T-helper 17 cell (primary cell): ENCODE results near the gene ISX. TPM values are rescaled to one million over a fixed set of nuclear protein-coding genes. Genes with fewer than 3 reads are reported as not detected.
"Not testable (repeated sequence)": the region's sequence is repeated elsewhere in the genome, so short reads cannot be mapped to it uniquely, and the experiment has no call there.

Source experiments
- ATAC-seq: fragments of 150-1000 bp; cut with Tn5 transposase; 2 replicates; pipeline ENCODE4 v1.10.0; 2021; ENCODE audit warnings: mild to moderate bottlenecking, moderate library complexity
- DNase-seq, 3 donors: peaks; one replicate each; pipeline versions ENCODE4 v3.0.0 to v3.0.0-alpha.2; 2020 to 2021
- H3K9me3 ChIP-seq: one replicate; pipeline ENCODE4 v1.7.0; 2013; ENCODE audit warnings: low read length, mild to moderate bottlenecking; ENCODE audit not compliant: control insufficient read depth, poor library complexity, severe bottlenecking
- H3K27ac Mint-ChIP-seq: one replicate; pipeline ENCODE4 v1.8.0; 2022; ENCODE audit warnings: mild to moderate bottlenecking, moderate library complexity, mixed read lengths
- H3K27me3 Mint-ChIP-seq: one replicate; pipeline ENCODE4 v1.8.0; 2022; ENCODE audit warnings: mixed read lengths
- H3K36me3 Mint-ChIP-seq: one replicate; pipeline ENCODE4 v1.8.0; 2022; ENCODE audit warnings: low read depth, mixed read lengths
- H3K4me1 Mint-ChIP-seq: one replicate; pipeline ENCODE4 v1.8.0; 2022; ENCODE audit warnings: mild to moderate bottlenecking, mixed read lengths
- H3K4me3 Mint-ChIP-seq: one replicate; pipeline ENCODE4 v1.8.0; 2022; ENCODE audit warnings: mild to moderate bottlenecking, moderate library complexity, mixed read lengths
- total RNA-seq, 4 donors: library from RNA in 2 of 4; stranded (reverse) in 2 of 4; gene quantifications; one replicate each; pipeline ENCODE4 v1.2.3 and lab custom pipeline; 2022 to 2026

ISX gene
- total RNA-seq, 2 donors from 2014 or later: not detected

DNA sequence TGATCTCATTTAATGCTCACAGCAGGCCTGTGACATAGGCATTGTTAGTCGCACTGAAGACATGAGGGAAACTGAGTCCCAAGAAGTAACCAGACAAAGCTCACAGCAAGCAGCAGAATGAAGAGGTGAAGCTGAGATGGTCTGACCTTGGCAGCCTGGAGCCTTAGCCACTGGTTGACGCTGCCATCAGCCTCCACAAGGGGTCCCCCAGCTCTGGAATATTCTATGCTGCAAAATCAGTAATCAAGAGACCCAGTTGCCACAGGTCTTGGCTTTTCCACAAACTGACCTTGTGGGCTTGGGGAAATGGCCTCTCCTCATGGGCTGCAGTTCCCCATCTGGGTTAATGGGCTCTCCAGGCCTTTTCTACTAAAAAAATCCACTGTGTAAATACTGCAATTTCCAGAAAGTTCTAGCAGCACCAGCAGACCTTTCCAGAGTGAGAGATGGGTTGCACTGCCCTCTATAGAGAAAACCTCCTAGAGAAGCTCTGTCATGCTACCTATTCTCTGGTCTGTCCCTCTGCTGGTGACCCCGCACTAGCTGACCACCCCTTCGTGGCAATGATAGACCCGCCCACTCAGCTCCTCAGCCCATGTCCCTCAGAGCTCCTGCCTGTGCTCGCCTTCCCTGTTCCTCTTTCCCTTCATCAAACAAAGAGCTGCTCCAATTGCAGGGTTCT is 22.6 kb upstream of the ISX start:
- Mint-ChIP-seq H3K4me3 (no peak overlapping the region), H3K27ac (no peak overlapping the region)
- no peak for ATAC-seq

DNA sequence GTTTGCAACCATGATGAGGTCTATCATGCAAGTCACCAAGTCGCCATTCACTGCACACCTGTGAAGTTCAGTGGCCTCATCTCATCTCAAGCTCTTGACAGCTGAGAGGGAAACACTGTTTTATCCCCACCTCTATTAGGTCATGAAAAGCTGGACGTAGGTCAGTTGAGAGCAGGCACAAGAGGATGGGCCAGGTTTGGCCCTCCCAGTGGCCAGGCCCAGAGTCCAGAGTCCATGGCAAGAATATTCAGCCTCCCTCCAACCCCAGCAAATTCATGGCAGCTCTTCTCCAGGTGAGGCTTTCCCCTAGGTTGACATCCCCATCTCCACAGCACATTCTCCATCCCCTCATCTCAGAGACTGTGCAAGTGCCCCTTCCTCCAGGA is 22.0 kb upstream of the ISX start:
- no peaks in the 10 kb centered on the region for H3K9me3 ChIP-seq
- no peaks in the 10 kb centered on the region for H3K36me3 Mint-ChIP-seq
- DNase-seq (no peak), ATAC-seq (no peak)
- no peak overlapping the region for H3K27ac Mint-ChIP-seq
- H3K4me3 Mint-ChIP-seq: no peak overlapping the region
- peaks cover 56% of the 10 kb centered on the region for H3K27me3 Mint-ChIP-seq
- no peaks in the 10 kb centered on the region for H3K4me1 Mint-ChIP-seq

More for the DNA sequence above, 22.6 kb upstream of the ISX start:
- H3K27me3 Mint-ChIP-seq: peaks cover 55% of the 10 kb centered on the region
- no peaks in the 10 kb centered on the region for H3K9me3 ChIP-seq
- H3K4me1 Mint-ChIP-seq: no peaks in the 10 kb centered on the region
- no peaks in the 10 kb centered on the region for H3K36me3 Mint-ChIP-seq
- no peak for DNase-seq

DNA sequence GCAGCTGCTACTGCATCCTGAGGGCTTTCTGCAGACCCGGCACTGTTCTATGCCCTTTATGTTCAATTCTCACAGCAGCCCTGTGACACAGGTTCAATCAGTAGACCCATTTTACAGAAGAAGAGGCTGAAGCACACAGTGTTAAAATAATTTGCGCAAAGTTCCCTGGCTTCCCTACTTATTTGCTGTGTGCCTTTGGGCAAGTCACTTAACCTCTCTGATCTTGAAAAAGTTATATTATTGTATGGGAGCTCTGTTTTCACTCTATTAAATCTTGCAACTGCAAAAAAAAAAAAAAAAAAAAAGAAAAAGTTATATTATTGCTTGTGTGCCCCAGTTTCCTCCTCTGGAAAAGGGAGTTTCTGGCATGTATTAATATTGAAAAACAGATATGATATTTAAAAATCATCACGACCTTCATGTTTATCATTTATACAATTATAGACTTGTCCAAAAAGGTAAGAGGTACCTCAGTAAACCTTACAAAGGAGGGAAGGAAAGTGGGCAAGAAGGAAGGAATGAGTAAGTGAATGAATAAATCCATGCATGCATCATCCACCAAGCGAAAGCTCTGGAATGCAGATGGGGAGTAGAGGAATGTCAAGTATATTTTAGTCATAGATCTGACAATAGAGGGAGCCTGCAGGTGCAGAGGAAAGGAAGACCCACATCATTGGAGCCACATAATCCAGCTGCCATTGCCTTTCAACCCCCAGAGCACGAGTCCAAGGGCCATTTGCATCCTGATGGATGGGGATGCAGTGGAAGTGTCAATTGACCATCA is 21.2 kb upstream of the ISX start:
- ATAC-seq (no peak), DNase-seq (no peak)
- Mint-ChIP-seq H3K36me3 (no peaks in the 10 kb centered on the region), H3K27me3 (peaks cover 64% of the 10 kb centered on the region), H3K27ac (no peak overlapping the region), H3K4me3 (no peak overlapping the region), H3K4me1 (no peaks in the 10 kb centered on the region)
- H3K9me3 ChIP-seq: no peaks in the 10 kb centered on the region

DNA sequence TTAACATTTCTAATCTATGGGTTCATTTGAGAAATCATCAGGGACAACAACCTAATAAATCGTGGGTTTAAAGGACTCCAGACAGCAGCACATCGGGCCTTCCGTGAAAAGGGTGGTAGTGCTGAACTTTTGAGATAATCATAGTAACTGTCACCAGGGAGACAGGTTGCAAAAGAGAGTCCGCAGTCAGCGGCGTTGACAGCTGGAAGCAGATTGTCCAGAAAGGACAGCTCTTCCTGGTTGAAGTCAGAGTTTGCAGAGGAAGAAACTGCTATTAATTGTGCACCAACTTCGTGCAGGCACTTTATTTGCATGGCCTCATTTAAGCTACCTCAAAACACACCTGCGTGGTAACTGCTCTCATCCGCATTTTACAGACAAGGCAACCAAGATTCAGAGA is 20.5 kb upstream of the ISX start:
- ATAC-seq (no peak), DNase-seq (no peak)
- Mint-ChIP-seq H3K36me3 (no peaks in the 10 kb centered on the region), H3K27ac (no peak overlapping the region), H3K27me3 (peaks cover 64% of the 10 kb centered on the region), H3K4me3 (no peak overlapping the region), H3K4me1 (no peaks in the 10 kb centered on the region)
- H3K9me3 ChIP-seq: no peaks in the 10 kb centered on the region

DNA sequence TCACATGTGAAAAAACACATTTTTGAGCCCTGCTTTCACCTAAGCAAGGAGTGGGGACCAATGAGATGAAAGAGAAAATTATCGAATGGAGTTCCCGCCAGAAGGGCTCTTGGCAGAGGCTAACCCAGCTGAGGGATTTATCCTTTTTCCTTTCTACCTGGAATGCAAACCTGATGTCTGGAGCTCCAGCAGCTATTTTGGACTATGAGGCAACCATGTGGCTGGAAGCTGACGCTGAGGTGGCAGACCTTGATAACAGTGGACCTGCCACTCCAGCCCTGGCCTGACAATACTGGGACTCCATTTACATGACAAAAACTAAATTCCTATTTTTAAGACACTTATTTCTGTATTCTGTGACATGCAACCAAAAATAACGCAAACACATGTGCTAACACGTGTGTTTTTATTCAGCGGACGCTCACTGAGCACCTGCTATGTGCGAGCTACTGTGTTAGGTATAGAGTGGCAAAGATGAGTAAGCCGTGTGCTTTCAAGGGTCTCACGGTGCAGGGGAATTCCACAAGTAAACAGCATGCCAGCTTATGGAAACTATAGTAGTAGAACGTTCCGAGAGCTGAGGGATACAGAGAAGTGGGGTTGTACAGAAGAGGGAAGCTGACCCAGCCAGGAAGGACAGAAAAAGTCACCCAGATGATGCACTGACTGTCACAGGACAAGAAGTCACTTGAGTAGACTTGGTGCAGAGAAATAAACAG is 19.1 kb upstream of the ISX start:
- no peak overlapping the region for H3K4me3 Mint-ChIP-seq
- H3K36me3 Mint-ChIP-seq: no peaks in the 10 kb centered on the region
- H3K4me1 Mint-ChIP-seq: no peaks in the 10 kb centered on the region
- ATAC-seq: no peak
- no peaks in the 10 kb centered on the region for H3K9me3 ChIP-seq
- H3K27ac Mint-ChIP-seq: no peak overlapping the region
- no peak for DNase-seq
- peaks cover 67% of the 10 kb centered on the region for H3K27me3 Mint-ChIP-seq

DNA sequence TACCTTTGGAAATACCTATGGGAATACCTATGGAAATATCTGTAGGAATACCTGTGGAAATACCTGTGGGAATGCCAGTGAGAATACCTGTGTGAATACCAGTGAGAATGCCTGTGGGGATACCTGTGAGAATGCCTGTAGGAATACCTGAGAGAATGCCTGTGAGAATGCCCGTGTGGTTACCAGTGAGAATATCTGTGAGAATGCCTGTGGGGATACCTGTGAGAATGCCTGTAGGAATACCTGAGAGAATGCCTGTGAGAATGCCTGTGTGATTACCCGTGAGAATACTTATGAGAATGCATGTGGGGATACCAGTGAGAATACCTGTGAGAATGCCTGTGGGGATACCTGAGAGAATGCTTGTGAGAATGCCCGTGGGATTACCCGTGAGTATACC is 15.9 kb upstream of the ISX start:
- H3K4me1 Mint-ChIP-seq, DNase-seq, H3K4me3 Mint-ChIP-seq, ATAC-seq, H3K27ac Mint-ChIP-seq, H3K36me3 Mint-ChIP-seq, H3K9me3 ChIP-seq: not testable (repeated sequence)
- peaks cover 67% of the 10 kb centered on the region for H3K27me3 Mint-ChIP-seq

DNA sequence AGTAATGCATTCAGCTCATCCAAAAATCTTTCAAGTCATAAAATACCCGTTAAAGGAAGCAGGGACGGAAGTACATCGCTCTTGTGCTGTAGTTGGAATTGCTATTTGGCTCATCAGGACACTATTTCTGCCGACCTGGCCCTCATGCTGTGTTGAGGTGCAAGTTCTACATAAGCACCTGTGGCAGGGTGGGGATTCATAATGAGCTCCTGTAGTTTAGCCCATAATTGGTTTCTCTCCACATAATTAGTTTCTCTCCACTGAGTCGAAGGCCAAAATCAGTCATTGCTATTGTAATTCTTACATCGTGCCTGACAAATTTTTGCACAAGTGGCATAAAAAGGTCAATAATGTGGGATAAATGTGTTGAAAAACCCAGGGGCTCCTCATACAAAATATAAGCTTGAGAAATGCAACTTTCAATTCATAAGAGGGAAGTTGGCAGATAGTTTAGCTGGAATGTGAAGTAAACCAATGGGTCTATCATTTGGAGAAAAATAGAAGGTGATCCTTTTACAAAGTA is 14.9 kb upstream of the ISX start:
- Mint-ChIP-seq H3K27me3 (peaks cover 60% of the 10 kb centered on the region), H3K36me3 (no peaks in the 10 kb centered on the region), H3K4me3 (no peak overlapping the region), H3K4me1 (no peaks in the 10 kb centered on the region), H3K27ac (no peak overlapping the region)
- ATAC-seq: no peak
- no peak for DNase-seq
- H3K9me3 ChIP-seq: no peaks in the 10 kb centered on the region

DNA sequence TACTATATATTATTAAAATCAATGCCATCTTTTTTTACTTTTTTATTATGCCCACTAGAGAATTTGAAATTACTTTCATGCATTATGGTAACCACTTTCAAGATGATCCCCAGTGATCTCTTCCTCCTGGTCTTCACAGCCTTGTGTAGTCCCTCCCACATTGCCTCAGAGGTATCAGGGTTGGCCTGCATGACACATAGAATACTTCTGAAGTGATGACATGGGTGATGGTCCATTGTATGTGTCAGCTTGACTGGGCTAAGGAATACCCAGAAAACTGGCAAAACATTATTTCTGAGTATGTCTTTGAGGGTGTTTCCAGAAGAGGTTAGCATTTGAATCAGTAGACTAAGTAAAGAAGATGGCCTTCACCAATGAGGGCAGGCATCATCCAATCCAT is 14.2 kb upstream of the ISX start:
- Mint-ChIP-seq H3K4me3 (no peak overlapping the region), H3K4me1 (no peaks in the 10 kb centered on the region), H3K36me3 (no peaks in the 10 kb centered on the region), H3K27ac (no peak overlapping the region), H3K27me3 (peaks cover 54% of the 10 kb centered on the region)
- ATAC-seq (no peak), DNase-seq (no peak)
- H3K9me3 ChIP-seq: no peaks in the 10 kb centered on the region

DNA sequence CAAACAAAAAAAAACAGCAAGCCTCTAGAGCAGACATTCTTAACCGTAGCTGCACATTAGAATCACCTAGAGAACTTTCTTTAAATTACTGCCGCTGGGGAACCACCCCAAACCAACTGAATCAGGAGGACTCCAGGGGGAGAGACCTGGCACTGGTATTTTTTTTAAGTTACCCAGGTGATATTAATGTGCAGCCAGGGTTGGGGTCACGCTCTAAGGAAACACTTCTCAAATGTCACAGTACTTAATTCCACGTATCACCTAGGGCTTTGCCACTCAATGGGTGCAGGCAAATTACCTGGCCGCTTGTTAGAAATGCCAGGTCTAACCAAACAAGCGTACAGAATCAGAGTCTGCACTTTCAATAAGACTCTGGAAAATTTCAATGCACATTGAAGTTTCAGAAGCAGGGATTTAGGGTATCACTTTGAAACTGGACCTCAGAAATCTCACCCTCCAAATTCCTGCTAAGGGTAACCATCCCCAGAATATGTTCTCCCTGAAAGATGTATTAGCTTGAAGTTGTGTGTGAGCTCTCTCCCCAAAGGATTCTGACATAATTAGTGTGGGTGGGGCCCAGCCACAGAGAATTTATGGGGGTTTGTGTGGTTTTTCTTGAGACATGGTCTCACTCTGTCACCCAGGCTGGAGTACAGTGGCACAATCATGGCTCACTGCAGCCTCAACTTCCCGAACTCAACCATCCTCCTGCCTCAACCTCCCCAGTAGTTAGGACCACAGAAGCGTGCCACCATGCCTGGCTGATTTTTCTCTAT is 12.7 kb upstream of the ISX start:
- no peak overlapping the region for H3K4me3 Mint-ChIP-seq
- ATAC-seq (no peak), DNase-seq (no peak)
- no peaks in the 10 kb centered on the region for H3K36me3 Mint-ChIP-seq
- H3K27me3 Mint-ChIP-seq: peaks cover 46% of the 10 kb centered on the region
- no peaks in the 10 kb centered on the region for H3K4me1 Mint-ChIP-seq
- H3K27ac Mint-ChIP-seq: no peak overlapping the region
- no peaks in the 10 kb centered on the region for H3K9me3 ChIP-seq

DNA sequence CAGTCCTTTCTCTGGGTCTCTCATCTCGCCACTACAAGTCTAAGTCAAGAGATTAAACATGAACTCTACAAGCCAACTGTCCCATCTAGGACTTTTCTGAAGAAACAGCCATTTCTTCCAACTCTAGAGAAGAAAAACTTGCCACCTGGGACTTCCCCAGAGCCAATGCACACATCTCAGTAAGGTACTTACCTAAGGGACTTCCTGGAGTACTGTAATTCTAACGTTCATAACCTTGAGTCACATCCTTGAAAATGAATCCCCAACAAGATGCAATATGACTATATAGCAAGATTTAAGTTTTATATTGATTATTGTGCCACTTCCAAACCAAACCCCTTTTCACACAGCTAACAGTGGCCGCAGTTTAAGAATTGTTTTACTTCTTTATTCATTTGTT is 11.9 kb upstream of the ISX start:
- H3K9me3 ChIP-seq: no peaks in the 10 kb centered on the region
- Mint-ChIP-seq H3K36me3 (no peaks in the 10 kb centered on the region), H3K27me3 (peaks cover 44% of the 10 kb centered on the region), H3K27ac (no peak overlapping the region), H3K4me3 (no peak overlapping the region), H3K4me1 (no peaks in the 10 kb centered on the region)
- DNase-seq (no peak), ATAC-seq (no peak)

DNA sequence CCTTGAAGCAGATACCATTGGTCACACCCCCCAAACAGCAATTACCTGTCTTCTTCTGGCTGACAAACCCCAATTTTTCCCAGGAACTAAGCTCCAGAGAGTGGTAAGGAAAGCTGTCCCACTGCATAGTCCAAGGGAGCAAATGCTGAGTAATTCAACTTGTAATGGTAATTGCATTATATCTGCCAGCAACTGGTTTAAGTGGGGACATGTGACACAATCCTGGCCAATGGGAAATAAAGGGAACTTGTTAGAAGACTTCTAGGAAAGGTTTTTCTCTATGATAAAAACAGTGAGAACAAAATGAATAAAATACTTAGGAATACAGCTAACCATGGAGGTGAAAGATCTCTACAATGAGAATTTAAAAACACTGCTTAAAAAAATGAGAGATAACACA is 9.5 kb upstream of the ISX start:
- no peaks in the 10 kb centered on the region for H3K4me1 Mint-ChIP-seq
- H3K4me3 Mint-ChIP-seq: no peak overlapping the region
- H3K9me3 ChIP-seq: no peaks in the 10 kb centered on the region
- ATAC-seq (no peak), DNase-seq (no peak)
- H3K36me3 Mint-ChIP-seq: no peaks in the 10 kb centered on the region
- H3K27ac Mint-ChIP-seq: no peak overlapping the region
- peaks cover 24% of the 10 kb centered on the region for H3K27me3 Mint-ChIP-seq

DNA sequence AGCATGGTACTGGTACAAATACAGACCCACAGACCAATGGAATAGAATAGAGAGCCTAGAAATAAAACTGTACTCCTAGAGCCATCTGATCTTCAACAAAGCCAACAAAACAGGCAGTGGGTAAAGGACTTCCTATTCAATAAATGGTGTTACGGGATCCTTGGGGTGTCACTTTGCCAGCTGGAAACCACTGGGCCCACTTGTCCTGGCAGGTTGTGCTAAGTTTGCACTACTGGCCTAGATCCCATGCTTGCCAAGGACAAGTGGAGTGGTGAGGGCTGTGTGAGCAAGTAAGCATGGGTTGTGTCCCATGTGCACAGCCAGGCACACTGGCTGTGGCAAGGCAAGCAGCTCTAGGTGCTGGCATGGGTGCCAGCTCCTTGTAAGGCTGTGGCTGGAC is 8.8 kb upstream of the ISX start:
- no peaks in the 10 kb centered on the region for H3K9me3 ChIP-seq
- Mint-ChIP-seq H3K27me3 (peaks cover 24% of the 10 kb centered on the region), H3K36me3 (no peaks in the 10 kb centered on the region), H3K4me1 (no peaks in the 10 kb centered on the region), H3K27ac (no peak overlapping the region), H3K4me3 (no peak overlapping the region)
- no peak for DNase-seq
- no peak for ATAC-seq

DNA sequence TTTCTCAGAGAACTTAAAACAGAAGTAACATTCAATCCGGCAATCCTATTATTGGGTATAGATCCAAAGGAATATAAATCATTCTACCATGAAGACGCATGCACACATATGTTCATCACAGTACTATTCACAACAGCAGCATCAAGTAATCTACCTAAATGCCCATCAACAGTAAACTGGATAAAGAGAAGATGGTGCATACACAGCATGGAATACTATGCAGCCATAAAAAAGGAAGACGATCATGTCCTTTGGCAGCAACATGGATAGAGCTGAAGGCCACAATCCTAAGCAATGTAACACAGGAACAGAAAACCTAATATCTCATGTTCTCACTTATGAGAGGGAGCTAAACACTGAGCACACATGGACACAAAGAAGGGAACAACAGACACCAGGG is 6.3 kb upstream of the ISX start:
- DNase-seq: no peak
- H3K4me1 Mint-ChIP-seq: no peaks in the 10 kb centered on the region
- H3K9me3 ChIP-seq: no peaks in the 10 kb centered on the region
- ATAC-seq: no peak
- H3K4me3 Mint-ChIP-seq: no peak overlapping the region
- no peak overlapping the region for H3K27ac Mint-ChIP-seq
- peaks cover 8% of the 10 kb centered on the region for H3K27me3 Mint-ChIP-seq
- H3K36me3 Mint-ChIP-seq: no peaks in the 10 kb centered on the region
